Measurements from ENCODE around the gene CPNE8. TPM values are rescaled to one million over a fixed set of nuclear protein-coding genes. Genes with fewer than 3 reads are reported as not detected.

CPNE8 gene
- polyA plus RNA-seq, 1 donor, result 13.5 TPM

DNA sequence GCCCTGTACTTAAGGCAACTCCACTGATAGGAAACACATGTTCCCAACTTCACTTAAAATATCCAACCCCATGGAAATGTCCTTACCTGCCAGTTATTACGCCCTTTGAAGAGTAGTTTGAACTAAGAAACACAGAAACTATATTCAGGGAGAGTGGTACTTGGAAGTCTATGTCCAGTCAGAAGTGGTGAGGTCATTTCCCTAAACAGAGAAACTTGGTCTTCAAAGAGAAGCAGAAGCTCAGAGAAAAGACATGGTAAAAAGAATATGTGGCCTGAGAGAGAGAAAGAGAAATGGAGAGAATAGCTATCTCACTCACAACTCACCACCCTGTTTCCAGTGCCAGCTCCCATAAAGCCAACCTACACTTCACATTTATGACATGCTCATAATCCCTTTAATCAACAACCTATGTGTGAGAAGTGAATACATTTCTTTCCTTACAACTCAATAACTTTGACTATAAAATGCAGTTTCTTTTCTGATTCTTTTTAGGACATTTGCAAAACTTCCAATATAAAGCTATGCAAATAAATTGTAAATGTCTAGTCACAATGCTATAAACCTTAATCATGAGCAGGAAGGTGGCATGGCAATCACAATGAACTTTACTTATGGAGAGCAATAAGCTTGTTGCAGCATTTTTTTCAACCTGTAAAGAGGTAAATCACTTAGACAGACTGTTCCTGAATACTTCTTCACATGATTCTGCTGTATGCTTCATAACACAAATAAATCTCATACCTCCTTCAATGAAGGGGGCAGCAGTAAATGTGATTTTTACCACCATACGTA lies 67.1 kb downstream of the CPNE8 start:
- no peaks in the 10 kb centered on the region for H3K9me3 ChIP-seq (ENCODE audit: control insufficient read depth, low read depth, low read length)
- DNase-seq, result peak; percentile 5 to 57
- no peaks in the 10 kb centered on the region for H3K36me3 ChIP-seq (ENCODE audit: control insufficient read depth, insufficient read depth, low read length)
- no peaks in the 10 kb centered on the region for H3K27me3 ChIP-seq (ENCODE audit: control insufficient read depth, insufficient read depth, low read length)
- peaks cover 4% of the 10 kb centered on the region for H3K4me1 ChIP-seq (ENCODE audit: control insufficient read depth, insufficient read depth, low read length)
- WGBS (ENCODE audit: insufficient coverage, low lambda C conversion rate), result 100% methylated on average over 1 of the region's 2 CpGs
- peak overlapping the region; percentile 42 for H3K27ac ChIP-seq (ENCODE audit: low read length)
- H3K4me3 ChIP-seq (ENCODE audit: low read length), result no peak overlapping the region

DNA sequence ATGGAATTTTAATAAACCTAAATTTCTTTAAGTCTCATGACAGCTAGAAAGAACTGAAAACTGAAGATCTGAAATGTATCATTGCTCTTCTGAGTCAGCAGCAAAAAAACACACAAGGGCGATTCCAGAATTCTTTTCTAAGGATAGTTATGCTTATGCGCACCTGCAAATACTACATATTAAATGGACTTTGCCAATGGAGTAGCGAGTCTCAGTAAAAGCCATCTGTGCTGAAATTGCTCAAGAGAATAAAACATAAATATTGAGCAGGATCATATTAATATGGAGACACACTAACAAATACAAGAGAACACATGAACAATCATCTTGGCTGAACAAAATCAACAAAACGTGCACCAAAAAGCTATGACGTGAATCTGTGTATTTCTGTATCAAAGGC lies 73.7 kb downstream of the CPNE8 start:
- Histone ChIP-seq H3K27me3 (ENCODE audit: control insufficient read depth, insufficient read depth, low read length) (no peaks in the 10 kb centered on the region), H3K4me1 (ENCODE audit: control insufficient read depth, insufficient read depth, low read length) (no peaks in the 10 kb centered on the region), H3K4me3 (ENCODE audit: low read length) (no peak overlapping the region), H3K36me3 (ENCODE audit: control insufficient read depth, insufficient read depth, low read length) (no peaks in the 10 kb centered on the region), H3K9me3 (ENCODE audit: control insufficient read depth, low read depth, low read length) (no peaks in the 10 kb centered on the region), H3K27ac (ENCODE audit: low read length) (no peak overlapping the region)
- DNase-seq, result no peak
- no CpG with 5 or more reads among the region's 5 CpGs for WGBS (ENCODE audit: insufficient coverage, low lambda C conversion rate)

DNA sequence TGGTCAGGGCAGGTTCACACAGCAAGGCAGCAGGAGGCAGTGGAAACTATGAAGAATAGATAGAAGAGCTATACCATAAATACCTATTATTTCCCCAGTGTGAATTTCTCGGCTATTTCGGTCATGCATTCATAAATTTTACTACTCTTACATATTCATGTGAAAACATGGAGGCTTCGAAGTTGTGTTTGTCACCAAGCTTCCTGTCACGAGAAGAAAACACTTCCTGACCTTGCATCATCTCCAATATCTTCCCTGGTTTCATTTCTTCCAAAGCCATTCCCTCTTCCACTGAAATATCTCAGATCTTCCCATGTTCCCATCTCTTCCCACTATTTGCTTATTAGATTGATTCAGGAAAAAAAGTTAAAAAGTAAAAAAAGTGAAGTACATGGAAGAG lies 80.4 kb downstream of the CPNE8 start:
- Histone ChIP-seq H3K36me3 (ENCODE audit: control insufficient read depth, insufficient read depth, low read length) (no peaks in the 10 kb centered on the region), H3K4me3 (ENCODE audit: low read length) (no peak overlapping the region), H3K27ac (ENCODE audit: low read length) (no peak overlapping the region), H3K27me3 (ENCODE audit: control insufficient read depth, insufficient read depth, low read length) (no peaks in the 10 kb centered on the region), H3K9me3 (ENCODE audit: control insufficient read depth, low read depth, low read length) (no peaks in the 10 kb centered on the region), H3K4me1 (ENCODE audit: control insufficient read depth, insufficient read depth, low read length) (no peaks in the 10 kb centered on the region)
- WGBS (ENCODE audit: insufficient coverage, low lambda C conversion rate), result 100% methylated on average over 2 of the region's 4 CpGs
- no peak for DNase-seq

DNA sequence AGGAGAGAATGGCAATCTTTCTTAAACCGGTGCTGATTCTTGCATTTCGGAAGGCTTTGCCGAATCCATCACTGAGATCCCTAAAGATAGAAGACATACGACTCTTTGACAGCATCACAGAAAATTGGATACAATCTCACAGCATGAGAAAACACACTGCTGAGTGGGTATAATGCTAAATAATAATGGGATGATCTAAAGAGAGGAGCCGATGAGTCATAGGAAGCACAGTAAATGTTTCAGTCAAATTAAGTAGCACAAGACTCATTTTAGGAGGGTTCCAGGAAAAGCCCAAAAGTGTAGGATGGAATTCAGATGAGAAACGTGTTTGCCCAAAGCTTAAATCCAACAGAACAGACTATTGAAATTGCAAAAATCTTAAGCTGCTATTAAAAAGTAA lies 81.7 kb downstream of the CPNE8 start:
- Histone ChIP-seq H3K9me3 (ENCODE audit: control insufficient read depth, low read depth, low read length) (no peaks in the 10 kb centered on the region), H3K36me3 (ENCODE audit: control insufficient read depth, insufficient read depth, low read length) (no peaks in the 10 kb centered on the region), H3K4me1 (ENCODE audit: control insufficient read depth, insufficient read depth, low read length) (no peaks in the 10 kb centered on the region), H3K27me3 (ENCODE audit: control insufficient read depth, insufficient read depth, low read length) (no peaks in the 10 kb centered on the region), H3K27ac (ENCODE audit: low read length) (no peak overlapping the region), H3K4me3 (ENCODE audit: low read length) (no peak overlapping the region)
- 85% methylated on average over 3 of the region's 6 CpGs for WGBS (ENCODE audit: insufficient coverage, low lambda C conversion rate)
- DNase-seq, result no peak

DNA sequence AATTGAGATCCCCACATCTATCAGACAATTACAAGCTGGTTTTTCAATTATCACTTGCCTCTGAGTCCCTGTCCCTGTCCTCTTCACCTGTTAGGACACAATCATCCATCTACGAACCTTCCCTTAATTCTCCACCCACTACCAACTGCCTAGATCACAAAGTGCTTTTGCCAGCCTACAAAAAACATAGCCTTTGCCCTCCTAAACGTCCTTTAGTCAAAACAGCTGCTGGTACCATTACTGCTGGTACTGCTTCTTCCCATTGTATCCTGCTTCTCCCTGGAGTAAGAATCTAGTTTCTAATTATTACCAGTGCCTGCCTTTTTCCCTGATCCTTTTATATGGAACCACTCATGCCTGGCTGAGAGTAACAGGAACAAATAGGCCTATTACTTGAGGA lies 82.1 kb downstream of the CPNE8 start:
- no peak overlapping the region for H3K4me3 ChIP-seq (ENCODE audit: low read length)
- no peaks in the 10 kb centered on the region for H3K36me3 ChIP-seq (ENCODE audit: control insufficient read depth, insufficient read depth, low read length)
- no CpG with 5 or more reads among the region's 2 CpGs for WGBS (ENCODE audit: insufficient coverage, low lambda C conversion rate)
- no peak overlapping the region for H3K27ac ChIP-seq (ENCODE audit: low read length)
- H3K9me3 ChIP-seq (ENCODE audit: control insufficient read depth, low read depth, low read length), result no peaks in the 10 kb centered on the region
- no peaks in the 10 kb centered on the region for H3K27me3 ChIP-seq (ENCODE audit: control insufficient read depth, insufficient read depth, low read length)
- no peak for DNase-seq
- no peaks in the 10 kb centered on the region for H3K4me1 ChIP-seq (ENCODE audit: control insufficient read depth, insufficient read depth, low read length)

DNA sequence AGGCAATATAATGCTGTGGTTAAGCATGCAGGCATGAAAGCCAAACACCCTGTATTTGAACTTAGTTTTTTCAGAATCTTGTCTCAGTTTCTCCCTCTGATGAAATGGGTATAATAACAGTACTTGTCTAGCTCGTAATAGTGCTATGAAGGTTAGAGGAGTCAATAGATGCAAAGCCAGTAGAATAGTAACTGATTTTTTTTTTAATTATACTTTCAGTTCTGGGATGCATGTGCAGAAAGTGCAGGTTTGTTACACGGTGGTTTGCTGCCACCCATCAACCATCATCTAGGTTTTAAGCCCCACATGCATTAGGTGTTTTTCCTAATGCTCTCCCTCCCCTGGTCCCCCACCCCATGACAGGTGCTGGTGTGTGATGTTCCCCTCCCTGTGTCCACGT lies 87.4 kb downstream of the CPNE8 start:
- no peak overlapping the region for H3K27ac ChIP-seq (ENCODE audit: low read length)
- H3K4me3 ChIP-seq (ENCODE audit: low read length), result no peak overlapping the region
- no peaks in the 10 kb centered on the region for H3K9me3 ChIP-seq (ENCODE audit: control insufficient read depth, low read depth, low read length)
- no peaks in the 10 kb centered on the region for H3K27me3 ChIP-seq (ENCODE audit: control insufficient read depth, insufficient read depth, low read length)
- no peaks in the 10 kb centered on the region for H3K4me1 ChIP-seq (ENCODE audit: control insufficient read depth, insufficient read depth, low read length)
- no CpG with 5 or more reads among the region's 3 CpGs for WGBS (ENCODE audit: insufficient coverage, low lambda C conversion rate)
- no peak for DNase-seq
- no peaks in the 10 kb centered on the region for H3K36me3 ChIP-seq (ENCODE audit: control insufficient read depth, insufficient read depth, low read length)

DNA sequence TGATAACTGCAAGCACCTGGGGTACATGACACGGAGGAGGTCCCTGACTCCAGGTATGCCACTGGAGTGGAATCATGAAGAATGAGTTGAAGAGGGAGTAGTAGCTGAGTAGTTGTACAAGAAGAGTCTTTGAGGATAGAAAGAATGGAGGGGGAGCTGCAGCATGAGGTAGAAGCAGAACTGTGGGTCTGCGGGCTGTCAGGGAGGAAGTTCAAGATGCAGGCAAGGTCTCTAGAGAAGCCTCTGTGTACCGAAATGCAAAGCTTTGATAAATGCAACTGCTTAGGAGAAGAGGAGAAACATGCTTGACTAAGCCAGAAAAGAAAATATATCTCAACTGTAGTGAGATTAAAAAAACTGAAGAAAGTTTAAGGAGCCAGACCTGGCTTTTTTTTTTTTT lies 91.5 kb downstream of the CPNE8 start:
- H3K4me1 ChIP-seq (ENCODE audit: control insufficient read depth, insufficient read depth, low read length), result no peaks in the 10 kb centered on the region
- H3K4me3 ChIP-seq (ENCODE audit: low read length), result no peak overlapping the region
- no peaks in the 10 kb centered on the region for H3K9me3 ChIP-seq (ENCODE audit: control insufficient read depth, low read depth, low read length)
- H3K36me3 ChIP-seq (ENCODE audit: control insufficient read depth, insufficient read depth, low read length), result no peaks in the 10 kb centered on the region
- H3K27ac ChIP-seq (ENCODE audit: low read length), result no peak overlapping the region
- WGBS (ENCODE audit: insufficient coverage, low lambda C conversion rate), result 92% methylated on average over 2 of the region's 3 CpGs
- H3K27me3 ChIP-seq (ENCODE audit: control insufficient read depth, insufficient read depth, low read length), result no peaks in the 10 kb centered on the region
- DNase-seq, result no peak

DNA sequence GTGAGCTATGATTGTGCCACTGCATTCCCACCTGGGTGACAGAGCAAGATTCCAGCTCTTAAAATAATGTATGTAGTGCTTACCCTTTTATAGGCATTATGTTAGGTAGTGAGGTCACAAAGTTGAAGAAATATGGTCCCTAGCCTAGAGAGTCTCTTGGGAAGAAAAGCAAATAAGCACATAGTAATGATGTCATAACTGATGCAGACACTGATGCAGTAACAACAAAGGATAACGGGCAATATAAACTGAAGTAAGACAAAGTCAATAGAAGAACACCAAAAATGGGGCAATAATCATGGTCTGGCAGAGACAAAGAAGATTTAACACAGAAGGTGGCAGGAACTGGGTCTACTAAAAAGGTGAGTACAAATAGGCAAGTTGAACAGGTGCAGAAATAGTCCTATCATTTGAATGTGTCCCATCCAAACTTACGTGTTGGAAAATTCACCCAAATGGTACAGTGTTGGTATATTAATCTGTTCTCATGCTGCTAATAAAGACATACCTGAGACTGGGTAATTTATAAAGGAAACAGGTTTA lies 93.5 kb downstream of the CPNE8 start:
- Histone ChIP-seq H3K27me3 (ENCODE audit: control insufficient read depth, insufficient read depth, low read length) (no peaks in the 10 kb centered on the region), H3K4me3 (ENCODE audit: low read length) (no peak overlapping the region), H3K27ac (ENCODE audit: low read length) (no peak overlapping the region), H3K4me1 (ENCODE audit: control insufficient read depth, insufficient read depth, low read length) (no peaks in the 10 kb centered on the region), H3K9me3 (ENCODE audit: control insufficient read depth, low read depth, low read length) (no peaks in the 10 kb centered on the region), H3K36me3 (ENCODE audit: control insufficient read depth, insufficient read depth, low read length) (no peaks in the 10 kb centered on the region)
- DNase-seq, result no peak
- WGBS (ENCODE audit: insufficient coverage, low lambda C conversion rate), result no CpG with 5 or more reads among the region's 2 CpGs

DNA sequence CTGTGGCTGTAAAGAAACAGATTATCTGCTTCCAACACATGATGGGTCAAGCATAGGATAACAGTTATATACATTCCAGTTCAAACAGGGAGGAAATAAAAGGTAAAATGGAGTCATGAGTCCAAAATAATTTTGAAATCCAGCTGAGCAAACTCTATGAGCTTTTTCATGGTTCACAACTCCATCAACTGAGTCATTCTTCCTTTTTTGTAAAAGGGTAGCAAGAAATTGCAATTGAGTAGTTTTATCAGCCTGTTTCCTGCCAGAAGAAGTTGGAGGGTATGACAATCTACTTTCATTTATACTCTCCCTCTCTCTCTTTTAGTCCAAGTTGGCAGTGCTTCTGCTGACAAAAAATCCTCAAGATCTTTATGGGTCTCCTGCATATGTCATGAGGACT lies 95.6 kb downstream of the CPNE8 start:
- Histone ChIP-seq H3K36me3 (ENCODE audit: control insufficient read depth, insufficient read depth, low read length) (no peaks in the 10 kb centered on the region), H3K27me3 (ENCODE audit: control insufficient read depth, insufficient read depth, low read length) (no peaks in the 10 kb centered on the region), H3K9me3 (ENCODE audit: control insufficient read depth, low read depth, low read length) (no peaks in the 10 kb centered on the region), H3K4me1 (ENCODE audit: control insufficient read depth, insufficient read depth, low read length) (no peaks in the 10 kb centered on the region), H3K4me3 (ENCODE audit: low read length) (no peak overlapping the region), H3K27ac (ENCODE audit: low read length) (no peak overlapping the region)
- no peak for DNase-seq

DNA sequence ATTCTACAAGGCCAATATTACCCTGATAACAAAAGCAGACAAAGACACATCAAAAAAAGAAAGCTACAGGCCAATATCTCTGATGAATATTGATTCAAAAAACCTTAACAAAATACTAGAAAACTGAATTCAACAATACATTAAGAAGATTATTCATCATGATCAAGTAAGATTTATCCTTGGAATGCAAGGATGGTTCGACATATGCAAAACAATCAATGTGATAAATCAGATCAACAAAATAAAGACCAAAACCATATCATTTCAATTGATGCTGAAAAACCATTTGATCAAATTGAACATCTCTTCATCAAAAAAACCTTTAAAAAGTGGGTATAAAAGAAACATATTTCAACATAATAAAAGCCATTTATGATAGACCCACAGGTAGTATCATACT lies 117.3 kb downstream of the CPNE8 start:
- H3K27me3 ChIP-seq (ENCODE audit: control insufficient read depth, insufficient read depth, low read length), result no peaks in the 10 kb centered on the region
- no CpG with 5 or more reads among the region's 1 CpG for WGBS (ENCODE audit: insufficient coverage, low lambda C conversion rate)
- H3K27ac ChIP-seq (ENCODE audit: low read length), result no peak overlapping the region
- H3K4me1 ChIP-seq (ENCODE audit: control insufficient read depth, insufficient read depth, low read length), result no peaks in the 10 kb centered on the region
- no peak overlapping the region for H3K4me3 ChIP-seq (ENCODE audit: low read length)
- H3K36me3 ChIP-seq (ENCODE audit: control insufficient read depth, insufficient read depth, low read length), result no peaks in the 10 kb centered on the region
- peaks cover 14% of the 10 kb centered on the region for H3K9me3 ChIP-seq (ENCODE audit: control insufficient read depth, low read depth, low read length)
- DNase-seq, result no peak

DNA sequence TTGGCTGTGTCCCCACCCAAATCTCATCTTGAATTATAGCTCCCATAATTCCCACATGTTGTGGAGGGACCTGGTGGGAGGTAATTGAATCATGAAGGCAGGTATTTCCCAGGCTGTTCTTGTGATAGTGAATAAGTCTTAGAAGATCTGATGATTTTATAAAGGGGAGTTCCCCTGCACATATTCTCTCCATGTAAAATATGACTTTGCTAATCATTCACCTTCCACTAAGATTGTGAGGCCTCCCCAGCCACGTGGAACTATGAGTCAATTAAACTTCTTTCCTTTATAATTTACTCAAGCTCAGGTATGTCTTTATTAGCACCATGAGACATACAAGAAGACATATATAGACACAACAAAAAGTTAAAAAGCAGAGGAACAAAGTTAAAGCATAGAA lies 120.0 kb downstream of the CPNE8 start:
- Histone ChIP-seq H3K4me3 (ENCODE audit: low read length) (no peak overlapping the region), H3K27ac (ENCODE audit: low read length) (no peak overlapping the region), H3K9me3 (ENCODE audit: control insufficient read depth, low read depth, low read length) (peaks cover 10% of the 10 kb centered on the region), H3K4me1 (ENCODE audit: control insufficient read depth, insufficient read depth, low read length) (no peaks in the 10 kb centered on the region), H3K36me3 (ENCODE audit: control insufficient read depth, insufficient read depth, low read length) (no peaks in the 10 kb centered on the region), H3K27me3 (ENCODE audit: control insufficient read depth, insufficient read depth, low read length) (no peaks in the 10 kb centered on the region)
- WGBS (ENCODE audit: insufficient coverage, low lambda C conversion rate), result no CpG with 5 or more reads among the region's 1 CpG
- DNase-seq, result no peak

Data from large intestine (tissue), 3 donors.